Mesangial cell (primary cell): ENCODE results near the gene STARD7. TPM values are rescaled to one million over a fixed set of nuclear protein-coding genes. Genes with fewer than 3 reads are reported as not detected.

Source experiments
- total RNA-seq: library from RNA; depleted of rRNA; stranded (reverse); fragments of >200 nt; gene quantifications from 2 replicates; pipeline ENCODE4 v1.2.3, GENCODE V29; 2015

The STARD7 gene
- 58.4 and 93.5 TPM in 2 replicates for total RNA-seq

GRCh38 chr2:96208143-96209010, at the start of gene STARD7:
TSS of gene STARD7 (minus strand) at chr2:96208827. CDS start at chr2:96208434, 393 bp downstream.

GRCh38 chr2:96145036-96145847, 63.4 kb downstream of the STARD7 start, which contains the start of gene DUSP2:
TSS of gene DUSP2 (minus strand) at chr2:96145440. CDS start at chr2:96145354, 86 bp downstream.

DNA sequence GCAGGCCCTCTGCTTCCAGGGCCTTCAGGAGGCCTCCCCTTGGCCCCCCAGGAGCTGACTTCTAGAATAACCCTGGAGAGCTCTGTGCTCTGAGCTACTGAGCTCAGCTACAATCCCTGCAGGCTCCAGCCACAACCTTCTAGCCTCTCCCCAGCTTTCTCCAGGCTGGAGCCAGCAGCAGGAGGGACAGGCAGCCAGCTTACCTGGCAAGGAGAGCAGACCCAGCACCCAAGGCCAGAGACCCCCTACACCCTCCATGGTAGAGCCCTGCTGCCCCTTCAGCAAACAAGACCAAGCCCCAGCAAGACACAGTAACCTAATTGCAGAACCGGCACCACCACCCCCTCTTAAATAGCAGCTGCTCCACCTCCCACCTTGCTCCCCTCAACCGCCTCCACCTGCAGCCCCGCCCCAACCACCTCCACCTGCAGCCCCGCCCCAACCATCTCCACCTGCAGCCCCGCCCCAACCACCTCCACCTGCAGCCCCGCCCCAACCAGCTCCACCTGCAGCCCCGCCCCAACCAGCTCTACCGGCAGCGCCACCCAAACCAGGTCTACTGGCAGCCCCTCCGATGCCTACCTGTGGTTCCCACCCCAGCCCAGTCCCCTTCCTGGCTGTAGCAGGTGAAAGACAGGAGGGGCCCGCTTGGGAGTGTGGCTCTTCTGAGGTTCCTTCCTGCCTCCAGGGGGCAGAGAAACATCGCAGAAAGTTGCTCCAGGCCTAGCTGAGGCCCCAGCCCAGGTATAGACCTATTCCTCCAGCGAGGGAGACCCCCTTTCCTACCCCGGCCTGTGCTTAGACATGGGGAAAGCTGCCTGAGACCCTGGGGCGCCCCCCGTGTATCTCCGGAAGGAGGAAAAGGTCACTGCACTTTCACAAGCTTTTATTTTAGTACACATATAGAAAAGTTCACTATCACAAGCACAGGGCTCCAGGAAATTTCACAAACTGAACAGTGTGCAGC, 70.2 kb downstream of the STARD7 start, which contains the start of gene ASTL:
Gene ASTL (minus strand): TSS at position 324 of the 967 bp plus-strand sequence. CDS start 66 bp downstream, at position 258.

Other genes with a start within 250 kb of the STARD7 start
- gene ANKRD36C, start 217.0 kb downstream of the STARD7 start, total RNA-seq = 5.2 and 7.5 TPM in 2 replicates
- under 0.01 and 2.9 TPM in 2 replicates for gene GPAT2, start 173.9 kb downstream of the STARD7 start, total RNA-seq
- gene ADRA2B, start 92.3 kb downstream of the STARD7 start, total RNA-seq = not detected in 2 replicates
- not detected in 2 replicates for gene ASTL, start 70.3 kb downstream of the STARD7 start, total RNA-seq
- 2.1 and 3.8 TPM in 2 replicates for gene DUSP2, start 63.4 kb downstream of the STARD7 start, total RNA-seq
- gene TMEM127, start 57.2 kb upstream of the STARD7 start, total RNA-seq = 27.4 and 45.1 TPM in 2 replicates
- 94.4 and 118 TPM in 2 replicates for gene CIAO1, start 57.4 kb upstream of the STARD7 start, total RNA-seq
- 96.6 and 102 TPM in 2 replicates for gene SNRNP200, start 96.7 kb upstream of the STARD7 start, total RNA-seq
- gene ITPRIPL1, start 116.5 kb upstream of the STARD7 start, total RNA-seq = 5.5 and 5.7 TPM in 2 replicates
- gene NCAPH, start 126.9 kb upstream of the STARD7 start, total RNA-seq = 1.1 and 52.6 TPM in 2 replicates